C4-2B (cell line): ENCODE results near the gene PRXL2A.

Source experiments
- H3K27ac ChIP-seq: fragments of 450-650 bp; 2 replicates; pipeline ENCODE4 v1.5.1; 2017
- CTCF ChIP-seq: fragments of 450-650 bp; conservative IDR thresholded peaks from 2 replicates; pipeline ENCODE4 v1.5.1; 2017; ENCODE audit warnings: mild to moderate bottlenecking
- ZFX ChIP-seq: fragments of 450-650 bp; IDR thresholded peaks from 2 replicates; pipeline ENCODE4 v1.6.1; 2017

PRXL2A gene

GRCh38 chr10:80453056-80453841, 44.9 kb downstream of the PRXL2A start:
- TF ChIP-seq CTCF: no peak; the same call in 1 of the 2 replicates
- no peak for TF ChIP-seq ZFX
- peak overlapping the region; percentile 98 for H3K27ac ChIP-seq

GRCh38 chr10:80453842-80454512, 45.6 kb downstream of the PRXL2A start, which contains the start of gene TSPAN14:
TSPAN14 (plus strand) TSS chr10:80454310; CDS start chr10:80489234, 34,924 bp downstream.
- TF ChIP-seq ZFX: no peak
- no peak; the same call in 1 of the 2 replicates for TF ChIP-seq CTCF
- H3K27ac ChIP-seq: peak within 1 kb of the TSS; percentile 98

- TF ChIP-seq ZFX: peak; percentile 74
- TF ChIP-seq CTCF: no peak
- H3K27ac ChIP-seq: peak overlapping the region; percentile 98
Measured at GRCh38 chr10:80454513-80455460, 46.4 kb downstream of the PRXL2A start.

GRCh38 chr10:80455461-80456349, 47.4 kb downstream of the PRXL2A start:
- H3K27ac ChIP-seq: peak overlapping the region; percentile 98
- no peak for TF ChIP-seq ZFX

GRCh38 chr10:80457554-80458262, 49.4 kb downstream of the PRXL2A start:
- no peak for TF ChIP-seq CTCF
- no peak for TF ChIP-seq ZFX
- H3K27ac ChIP-seq: peak overlapping the region; percentile 85

- TF ChIP-seq ZFX (no peak), CTCF (no peak)
- H3K27ac ChIP-seq: peak overlapping the region; percentile 85
Measured at GRCh38 chr10:80458263-80458625, 49.9 kb downstream of the PRXL2A start.
